Neural crest cell (in vitro differentiated cells): ENCODE data around the gene ADD3. TPM values are rescaled to one million over a fixed set of nuclear protein-coding genes. Genes with fewer than 3 reads are reported as not detected.

Experiments used
- DNase-seq: peaks from one replicate; pipeline ENCODE4 v3.0.0; 2021; ENCODE audit warnings: low read depth, mixed read lengths, low spot score
- H3K27ac Mint-ChIP-seq: one replicate; pipeline ENCODE4 v1.8.0; 2021; ENCODE audit warnings: mild to moderate bottlenecking, mixed read lengths; ENCODE audit not compliant: unreplicated experiment
- H3K27me3 Mint-ChIP-seq: 2 replicates; pipeline ENCODE4 v1.8.0; 2021; ENCODE audit warnings: low read depth, mild to moderate bottlenecking, mixed read lengths
- H3K36me3 Mint-ChIP-seq: 2 replicates; pipeline ENCODE4 v1.8.0; 2021; ENCODE audit warnings: low read depth, mild to moderate bottlenecking, mixed read lengths
- H3K4me1 Mint-ChIP-seq: 2 replicates; pipeline ENCODE4 v1.8.0; 2021; ENCODE audit warnings: mixed read lengths
- H3K4me3 Mint-ChIP-seq: one replicate; pipeline ENCODE4 v1.8.0; 2021; ENCODE audit warnings: mild to moderate bottlenecking, mixed read lengths
- H3K9me3 Mint-ChIP-seq: 2 replicates; pipeline ENCODE4 v1.8.0; 2021; ENCODE audit warnings: mixed read lengths
- CTCF ChIP-seq: fragments of 200-600 bp; sonication (generic); conservative IDR thresholded peaks from 2 replicates; pipeline ENCODE4 v1.5.0; 2021; ENCODE audit warnings: antibody characterized with exemption, mild to moderate bottlenecking
- total RNA-seq: library from RNA; stranded (reverse); gene quantifications from 2 replicates; pipeline ENCODE4 v1.2.1, GENCODE V29; 2021

ADD3 gene
- total RNA-seq, 1 donor from 2014 or later = 50.2 TPM

- Mint-ChIP-seq H3K36me3 (no peaks in the 10 kb centered on the region), H3K27me3 (no peaks in the 10 kb centered on the region), H3K4me1 (no peaks in the 10 kb centered on the region), H3K27ac (no peak overlapping the region), H3K9me3 (no peaks in the 10 kb centered on the region), H3K4me3 (no peak overlapping the region)
- no peak for DNase-seq
- no peak for TF ChIP-seq CTCF
These were observed 98.1 kb downstream of the ADD3 start for GRCh38 chr10:110105873-110106272.

GRCh38 chr10:110107430-110107829 is 99.6 kb downstream of the ADD3 start:
- no peaks in the 10 kb centered on the region for H3K36me3 Mint-ChIP-seq
- no peaks in the 10 kb centered on the region for H3K4me1 Mint-ChIP-seq
- H3K27ac Mint-ChIP-seq = no peak overlapping the region
- no peaks in the 10 kb centered on the region for H3K27me3 Mint-ChIP-seq
- no peak overlapping the region for H3K4me3 Mint-ChIP-seq
- H3K9me3 Mint-ChIP-seq = no peaks in the 10 kb centered on the region
- no peak for TF ChIP-seq CTCF
- no peak for DNase-seq

GRCh38 chr10:110107887-110108286 is 100.1 kb downstream of the ADD3 start:
- no peaks in the 10 kb centered on the region for H3K9me3 Mint-ChIP-seq
- no peak overlapping the region for H3K4me3 Mint-ChIP-seq
- no peak overlapping the region for H3K27ac Mint-ChIP-seq

GRCh38 chr10:110109511-110109910 is 101.7 kb downstream of the ADD3 start:
- H3K36me3 Mint-ChIP-seq = peaks cover 7% of the 10 kb centered on the region
- TF ChIP-seq CTCF = no peak
- no peak overlapping the region for H3K27ac Mint-ChIP-seq
- no peak overlapping the region for H3K4me3 Mint-ChIP-seq
- no peaks in the 10 kb centered on the region for H3K27me3 Mint-ChIP-seq
- no peaks in the 10 kb centered on the region for H3K9me3 Mint-ChIP-seq
- H3K4me1 Mint-ChIP-seq = no peaks in the 10 kb centered on the region
- no peak for DNase-seq

More at GRCh38 chr10:110107887-110108286, 100.1 kb downstream of the ADD3 start:
- TF ChIP-seq CTCF = no peak
- no peaks in the 10 kb centered on the region for H3K36me3 Mint-ChIP-seq
- H3K4me1 Mint-ChIP-seq = no peaks in the 10 kb centered on the region
- H3K27me3 Mint-ChIP-seq = no peaks in the 10 kb centered on the region
- no peak for DNase-seq

DNA sequence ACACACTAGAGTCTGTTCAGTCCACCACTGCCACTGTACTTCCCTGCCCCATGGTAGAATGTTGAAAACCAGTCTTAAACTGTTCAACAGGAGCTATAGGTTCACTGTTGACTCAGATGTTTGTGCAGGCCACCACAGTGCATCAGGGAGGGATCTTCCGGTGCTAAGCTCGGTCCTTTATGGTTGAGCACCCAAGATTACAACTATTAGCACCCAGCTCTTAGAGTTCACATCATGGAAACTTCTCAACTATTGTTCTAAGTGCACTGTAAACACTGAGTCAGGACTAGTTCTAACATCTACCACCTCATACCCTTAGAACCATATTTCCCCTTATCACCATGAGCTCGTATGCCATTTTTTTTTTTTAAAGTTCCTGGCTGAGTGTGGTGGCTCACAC is 102.6 kb downstream of the ADD3 start:
- no peaks in the 10 kb centered on the region for H3K4me1 Mint-ChIP-seq
- no peaks in the 10 kb centered on the region for H3K9me3 Mint-ChIP-seq
- TF ChIP-seq CTCF = no peak
- no peaks in the 10 kb centered on the region for H3K27me3 Mint-ChIP-seq
- DNase-seq = no peak
- H3K36me3 Mint-ChIP-seq = peaks cover 10% of the 10 kb centered on the region
- H3K27ac Mint-ChIP-seq = no peak overlapping the region
- no peak overlapping the region for H3K4me3 Mint-ChIP-seq
